Measurements from ENCODE around the gene CLASP2. TPM values are rescaled to one million over a fixed set of nuclear protein-coding genes. Genes with fewer than 3 reads are reported as not detected.
A peak's percentile ranks its signal among the peaks of the same experiment; 100 is the strongest.
"Not testable (repeated sequence)": the region's sequence is repeated elsewhere in the genome, so short reads cannot be mapped to it uniquely, and the experiment has no call there.

The CLASP2 gene
- total and polyA plus RNA-seq, 2 experiments from 2014 or later, result 38.7 to 112 TPM

DNA sequence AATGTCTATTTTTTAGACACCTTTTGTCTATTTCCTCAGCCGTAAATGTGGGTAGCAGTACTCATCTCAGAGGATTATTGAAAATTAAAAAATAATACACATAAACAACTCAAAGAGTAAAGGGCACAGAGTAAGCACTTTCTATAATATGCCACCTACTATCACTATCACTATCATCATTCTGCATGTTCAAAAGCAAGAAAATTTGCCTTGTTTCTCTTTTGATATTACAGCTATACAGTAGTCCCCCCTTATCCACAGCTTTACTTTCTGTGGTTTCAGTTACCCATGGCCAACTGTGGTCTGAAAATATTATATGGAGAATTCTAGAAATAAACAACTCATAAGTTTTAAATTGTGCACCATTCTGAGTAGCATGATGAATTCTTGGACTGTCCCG is 27.7 kb downstream of the CLASP2 start:
- DNase-seq (ENCODE audit: low read depth in 1 of 2, low spot score in 1 of 2), result no peak
- H3K4me1 ChIP-seq (ENCODE audit: low read depth), result no peaks in the 10 kb centered on the region
- no peak overlapping the region for H3K4me3 ChIP-seq
- H3K9me3 ChIP-seq (ENCODE audit: low read depth), result no peaks in the 10 kb centered on the region
- TF ChIP-seq, protein P1, sequence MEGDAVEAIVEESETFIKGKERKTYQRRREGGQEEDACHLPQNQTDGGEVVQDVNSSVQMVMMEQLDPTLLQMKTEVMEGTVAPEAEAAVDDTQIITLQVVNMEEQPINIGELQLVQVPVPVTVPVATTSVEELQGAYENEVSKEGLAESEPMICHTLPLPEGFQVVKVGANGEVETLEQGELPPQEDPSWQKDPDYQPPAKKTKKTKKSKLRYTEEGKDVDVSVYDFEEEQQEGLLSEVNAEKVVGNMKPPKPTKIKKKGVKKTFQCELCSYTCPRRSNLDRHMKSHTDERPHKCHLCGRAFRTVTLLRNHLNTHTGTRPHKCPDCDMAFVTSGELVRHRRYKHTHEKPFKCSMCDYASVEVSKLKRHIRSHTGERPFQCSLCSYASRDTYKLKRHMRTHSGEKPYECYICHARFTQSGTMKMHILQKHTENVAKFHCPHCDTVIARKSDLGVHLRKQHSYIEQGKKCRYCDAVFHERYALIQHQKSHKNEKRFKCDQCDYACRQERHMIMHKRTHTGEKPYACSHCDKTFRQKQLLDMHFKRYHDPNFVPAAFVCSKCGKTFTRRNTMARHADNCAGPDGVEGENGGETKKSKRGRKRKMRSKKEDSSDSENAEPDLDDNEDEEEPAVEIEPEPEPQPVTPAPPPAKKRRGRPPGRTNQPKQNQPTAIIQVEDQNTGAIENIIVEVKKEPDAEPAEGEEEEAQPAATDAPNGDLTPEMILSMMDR (IDR thresholded peaks at IDR 0.05; ENCODE audit: low read depth, low read length), result no peak
- H3K27me3 ChIP-seq, result no peaks in the 10 kb centered on the region
- no peak overlapping the region for H3K27ac ChIP-seq
- no peaks in the 10 kb centered on the region for H3K36me3 ChIP-seq

DNA sequence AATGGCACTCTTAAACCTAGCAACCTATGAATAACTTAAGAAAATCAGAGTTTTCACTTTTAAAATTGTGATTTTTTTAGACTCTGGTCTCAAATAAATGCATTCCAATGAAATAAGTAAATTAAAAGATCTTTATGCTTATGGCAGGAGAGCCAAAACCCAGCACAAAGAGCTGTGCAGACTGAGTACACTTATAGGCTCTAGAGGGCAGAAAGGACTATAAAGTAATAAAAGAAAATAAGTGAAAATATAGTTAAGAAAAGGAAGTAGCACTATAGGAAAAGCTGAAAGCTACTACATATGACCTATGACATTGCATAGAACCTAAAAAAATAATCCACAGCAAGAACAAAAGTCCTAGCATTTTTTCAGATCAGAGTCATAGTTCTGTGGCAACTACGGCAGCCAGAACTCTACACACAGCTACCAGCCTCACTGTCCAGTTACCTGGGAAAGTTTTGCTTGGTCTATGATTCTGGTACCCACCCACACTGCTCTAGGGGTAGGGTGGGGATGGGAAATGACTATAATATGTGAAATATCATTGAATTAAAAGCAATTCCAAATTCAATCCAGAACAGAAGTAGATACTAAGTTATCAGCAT is 30.5 kb downstream of the CLASP2 start:
- no peak overlapping the region for H3K4me3 ChIP-seq
- H3K27ac ChIP-seq, result no peak overlapping the region
- DNase-seq (ENCODE audit: low read depth in 1 of 2, low spot score in 1 of 2), result peak in 1 of 2 donors; percentile 41
- H3K27me3 ChIP-seq, result no peaks in the 10 kb centered on the region
- TF ChIP-seq, protein P1 (IDR thresholded peaks at IDR 0.05; ENCODE audit: low read depth, low read length), result no peak
- no peaks in the 10 kb centered on the region for H3K9me3 ChIP-seq (ENCODE audit: low read depth)
- no peaks in the 10 kb centered on the region for H3K4me1 ChIP-seq (ENCODE audit: low read depth)
- peaks cover 9% of the 10 kb centered on the region for H3K36me3 ChIP-seq

DNA sequence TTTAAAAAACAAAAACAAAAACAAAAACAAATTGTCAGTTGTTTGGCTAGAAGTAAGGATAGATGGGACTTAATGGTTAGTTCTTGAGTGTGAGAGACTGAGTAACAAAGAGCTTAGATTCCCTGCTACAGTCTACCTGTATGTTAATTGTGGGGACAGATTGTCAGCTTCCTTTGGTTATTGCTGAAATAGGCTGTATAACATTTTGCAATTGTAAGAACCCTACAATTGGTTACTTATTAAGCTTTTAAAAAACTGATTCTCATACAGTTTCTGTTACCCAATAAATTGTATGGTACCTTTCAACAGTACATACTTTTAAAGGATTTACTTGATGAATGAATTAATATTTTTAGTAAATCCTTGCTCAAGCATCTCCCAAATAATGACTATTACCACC is 35.3 kb downstream of the CLASP2 start:
- Histone ChIP-seq H3K36me3 (peaks cover 9% of the 10 kb centered on the region), H3K27ac (no peak overlapping the region), H3K4me1 (ENCODE audit: low read depth) (no peaks in the 10 kb centered on the region), H3K27me3 (no peaks in the 10 kb centered on the region), H3K4me3 (no peak overlapping the region), H3K9me3 (ENCODE audit: low read depth) (no peaks in the 10 kb centered on the region)
- TF ChIP-seq, protein P1 (IDR thresholded peaks at IDR 0.05; ENCODE audit: low read depth, low read length), result no peak
- DNase-seq (ENCODE audit: low read depth in 1 of 2, low spot score in 1 of 2), result no peak

DNA sequence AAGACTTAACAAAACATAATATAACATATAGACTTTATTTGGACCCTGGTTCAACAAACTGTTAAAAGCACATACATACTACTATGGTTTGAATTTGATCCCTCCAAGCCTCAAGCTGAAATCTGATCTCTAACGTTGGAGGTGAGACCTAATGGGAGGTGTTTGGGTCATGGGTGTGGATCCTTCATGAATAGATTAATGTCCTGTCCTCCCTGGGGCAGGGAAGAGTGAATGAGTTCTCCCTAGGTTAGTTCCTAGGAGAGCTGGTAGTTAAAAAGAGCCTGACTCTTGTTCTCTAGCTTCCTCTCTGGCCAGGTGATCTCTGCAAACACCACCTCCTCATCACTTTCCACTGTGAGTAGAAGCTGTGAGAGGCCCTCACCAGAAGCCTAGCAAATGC is 36.4 kb downstream of the CLASP2 start:
- Histone ChIP-seq H3K27ac (no peak overlapping the region), H3K27me3 (no peaks in the 10 kb centered on the region), H3K36me3 (peaks cover 9% of the 10 kb centered on the region), H3K9me3 (ENCODE audit: low read depth) (no peaks in the 10 kb centered on the region), H3K4me1 (ENCODE audit: low read depth) (no peaks in the 10 kb centered on the region), H3K4me3 (no peak overlapping the region)
- DNase-seq (ENCODE audit: low read depth in 1 of 2, low spot score in 1 of 2), result no peak
- TF ChIP-seq, protein P1 (IDR thresholded peaks at IDR 0.05; ENCODE audit: low read depth, low read length), result no peak

DNA sequence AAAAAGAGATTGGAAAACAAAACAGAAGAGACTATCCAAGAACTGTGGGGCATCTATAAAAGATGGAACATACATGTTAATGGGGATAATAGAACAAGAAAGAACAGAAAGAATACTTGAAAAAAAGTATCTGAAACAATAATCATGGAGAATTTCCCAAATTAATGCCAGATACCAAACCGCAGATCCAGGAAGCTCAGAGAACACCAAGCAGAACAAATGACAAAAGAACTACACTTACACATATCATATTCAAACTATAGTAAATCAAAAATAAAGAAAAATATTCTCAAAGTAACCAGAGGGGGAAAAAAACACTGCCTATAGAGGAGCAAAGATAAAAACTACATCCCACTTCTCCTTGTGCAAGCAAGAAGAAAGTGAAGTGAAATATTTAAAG is 40.0 kb downstream of the CLASP2 start:
- Histone ChIP-seq H3K27ac (no peak overlapping the region), H3K4me3 (no peak overlapping the region), H3K4me1 (ENCODE audit: low read depth) (no peaks in the 10 kb centered on the region), H3K27me3 (no peaks in the 10 kb centered on the region), H3K36me3 (peaks cover 4% of the 10 kb centered on the region), H3K9me3 (ENCODE audit: low read depth) (no peaks in the 10 kb centered on the region)
- DNase-seq (ENCODE audit: low read depth in 1 of 2, low spot score in 1 of 2), result no peak
- TF ChIP-seq, protein P1 (IDR thresholded peaks at IDR 0.05; ENCODE audit: low read depth, low read length), result no peak

DNA sequence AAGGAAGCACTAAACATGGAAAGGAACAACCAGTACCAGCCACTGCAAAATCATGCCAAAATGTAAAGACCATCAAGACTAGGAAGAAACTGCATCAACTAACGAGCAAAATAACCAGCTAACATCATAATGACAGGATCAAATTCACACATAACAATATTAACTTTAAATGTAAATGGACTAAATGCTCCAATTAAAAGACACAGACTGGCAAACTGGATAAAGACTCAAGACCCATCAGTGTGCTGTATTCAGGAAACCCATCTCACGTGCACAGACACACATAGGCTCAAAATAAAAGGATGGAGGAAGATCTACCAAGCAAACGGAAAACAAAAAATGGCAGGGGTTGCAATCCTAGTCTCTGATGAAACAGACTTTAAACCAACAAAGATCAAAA is 44.6 kb downstream of the CLASP2 start:
- not testable (repeated sequence) for DNase-seq (ENCODE audit: low read depth in 1 of 2, low spot score in 1 of 2); H3K4me1 ChIP-seq (ENCODE audit: low read depth); H3K9me3 ChIP-seq (ENCODE audit: low read depth); H3K36me3 ChIP-seq; H3K27me3 ChIP-seq; H3K4me3 ChIP-seq; H3K27ac ChIP-seq
